ENCODE results near the gene KDF1. TPM values are rescaled to one million over a fixed set of nuclear protein-coding genes. Genes with fewer than 3 reads are reported as not detected.

KDF1 gene
- total and polyA plus RNA-seq, 2 experiments from 2014 or later = 13.6 to 21.1 TPM

- Histone ChIP-seq H3K4me1 (ENCODE audit: insufficient read depth) (no peaks in the 10 kb centered on the region), H3K79me2 (replicated peaks; ENCODE audit: insufficient read depth) (no peaks in the 10 kb centered on the region), H3K27me3 (ENCODE audit: insufficient read depth) (no peaks in the 10 kb centered on the region), H3F3A (replicated peaks; ENCODE audit: low read depth) (0 out of 2 replicates have a peak, but pooled peaks cover 2% of the 10 kb centered on the region), H3K36me3 (ENCODE audit: insufficient read depth) (no peaks in the 10 kb centered on the region), H2AFZ (no peak overlapping the region), H3K9me2 (ENCODE audit: insufficient read depth) (no peaks in the 10 kb centered on the region), H3K27ac (ENCODE audit: low read depth) (no peak overlapping the region), H4K20me1 (replicated peaks; ENCODE audit: insufficient read depth) (no peaks in the 10 kb centered on the region), H3K4me2 (no peak overlapping the region), H3K4me3 (no peak overlapping the region)
- H3K27ac Mint-ChIP-seq = no peak overlapping the region
- H3K27me3 Mint-ChIP-seq (ENCODE audit: insufficient read depth, low read depth, poor library complexity) = peaks cover 11% of the 10 kb centered on the region
- DNase-seq (ENCODE audit: low spot score) (no peak), ATAC-seq (no peak)
- H3K4me3 Mint-ChIP-seq = no peak overlapping the region
- no peaks in the 10 kb centered on the region; the same call in 2 of the 3 replicates for H3K4me1 Mint-ChIP-seq
- no peaks in the 10 kb centered on the region for H3K36me3 Mint-ChIP-seq (ENCODE audit: low read depth)
- H3K9me3 Mint-ChIP-seq = no peaks in the 10 kb centered on the region
- TF ChIP-seq POLR2AphosphoS5 (IDR thresholded peaks at IDR 0.05; ENCODE audit: low read depth) (no peak), NANOG (IDR thresholded peaks at IDR 0.05; ENCODE audit: borderline replicate concordance) (no peak), STAT1 (IDR thresholded peaks at IDR 0.05; ENCODE audit: unreplicated experiment) (no peak), ETS1 (IDR thresholded peaks at IDR 0.05) (no peak), CTCF (conservative IDR thresholded peaks at IDR 0.05; ENCODE audit: low read depth in 2 of 2) (no peak), REST (IDR thresholded peaks at IDR 0.05; ENCODE audit: unreplicated experiment) (no peak), ZNF462 (CRISPR knock-in tag; IDR thresholded peaks at IDR 0.05) (no peak), ZNF331 (CRISPR knock-in tag; IDR thresholded peaks at IDR 0.05; ENCODE audit: low read depth) (no peak), ZNF114 (CRISPR knock-in tag; IDR thresholded peaks at IDR 0.05) (no peak), EZH2phosphoT487 (IDR thresholded peaks at IDR 0.05; ENCODE audit: unreplicated experiment) (no peak), JUNB (IDR thresholded peaks at IDR 0.05; ENCODE audit: unreplicated experiment) (no peak), EZH2 (IDR thresholded peaks at IDR 0.05; ENCODE audit: low read depth, unreplicated experiment) (no peak), CREB1 (CRISPR knock-in tag; IDR thresholded peaks at IDR 0.05; ENCODE audit: low read depth) (no peak)
Measured at GRCh38 chr1:26978901-26979300, 18.6 kb upstream of the KDF1 start.
